CD4-positive, alpha-beta T cell treated with Interleukin-21 for 1 hour (primary cell): ENCODE data around the gene TMEM263.
A peak's percentile ranks its signal among the peaks of the same experiment; 100 is the strongest.
"Not testable (repeated sequence)": the region's sequence is repeated elsewhere in the genome, so short reads cannot be mapped to it uniquely, and the experiment has no call there.

Source experiments
- DNase-seq: peaks from one replicate; pipeline ENCODE4 v3.0.0-alpha.2; 2020

The TMEM263 gene

GRCh38 chr12:106955377-106956047 is at the start of gene TMEM263:
Gene TMEM263 (plus strand): TSS chr12:106955907. CDS start chr12:106967117, 11,210 bp downstream.
- peak; percentile 95 for DNase-seq

- DNase-seq: no peak
Observed at GRCh38 chr12:106906715-106907114, 49.0 kb upstream of the TMEM263 start.

GRCh38 chr12:106907411-106907810 is 48.3 kb upstream of the TMEM263 start:
- no peak for DNase-seq

DNA sequence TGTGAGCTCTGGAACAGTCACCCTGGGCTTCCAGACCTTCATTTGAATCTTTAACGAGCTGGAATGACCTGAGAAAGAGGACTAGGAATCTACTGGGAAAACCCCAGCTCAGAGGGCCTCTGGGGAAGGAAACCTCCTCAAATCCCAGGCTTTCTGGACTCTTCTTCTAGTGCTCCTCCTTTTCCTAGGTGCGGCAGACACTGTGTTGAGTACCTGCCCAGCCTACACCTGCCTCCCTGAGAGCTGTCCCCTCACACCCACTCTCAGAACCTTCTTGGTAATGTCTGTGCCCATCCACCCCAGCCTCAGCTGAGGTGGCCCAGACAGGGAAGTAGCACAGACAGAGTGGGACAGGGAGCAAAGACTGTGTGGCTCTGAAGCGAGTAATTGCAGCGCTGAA is 47.9 kb upstream of the TMEM263 start:
- DNase-seq: no peak

- no peak for DNase-seq
Observed at GRCh38 chr12:106908561-106908960, 47.1 kb upstream of the TMEM263 start.

- DNase-seq: peak; percentile 4
Observed at GRCh38 chr12:106910202-106910601, 45.5 kb upstream of the TMEM263 start.

GRCh38 chr12:106911581-106911980 is 44.1 kb upstream of the TMEM263 start:
- no peak for DNase-seq

DNA sequence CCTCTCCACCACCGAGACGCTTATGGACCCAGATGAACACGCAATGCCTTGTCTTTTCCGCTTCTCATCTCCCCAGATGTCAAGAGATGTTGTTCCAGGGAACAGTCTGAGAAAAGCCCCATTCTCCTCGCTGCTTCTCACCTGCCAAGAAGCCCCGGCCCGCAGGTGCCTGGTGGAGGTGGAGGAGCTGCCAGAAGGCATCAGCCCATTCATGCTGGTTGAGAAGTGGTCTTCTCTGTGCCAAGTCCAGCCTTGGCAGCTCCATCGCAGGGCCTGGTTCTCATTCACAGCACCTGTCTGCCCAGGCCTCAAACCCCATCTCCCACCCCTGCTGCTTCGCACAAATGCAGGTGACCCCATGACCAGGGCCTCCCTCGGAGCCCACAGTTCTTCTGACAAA is 42.3 kb upstream of the TMEM263 start:
- no peak for DNase-seq

DNA sequence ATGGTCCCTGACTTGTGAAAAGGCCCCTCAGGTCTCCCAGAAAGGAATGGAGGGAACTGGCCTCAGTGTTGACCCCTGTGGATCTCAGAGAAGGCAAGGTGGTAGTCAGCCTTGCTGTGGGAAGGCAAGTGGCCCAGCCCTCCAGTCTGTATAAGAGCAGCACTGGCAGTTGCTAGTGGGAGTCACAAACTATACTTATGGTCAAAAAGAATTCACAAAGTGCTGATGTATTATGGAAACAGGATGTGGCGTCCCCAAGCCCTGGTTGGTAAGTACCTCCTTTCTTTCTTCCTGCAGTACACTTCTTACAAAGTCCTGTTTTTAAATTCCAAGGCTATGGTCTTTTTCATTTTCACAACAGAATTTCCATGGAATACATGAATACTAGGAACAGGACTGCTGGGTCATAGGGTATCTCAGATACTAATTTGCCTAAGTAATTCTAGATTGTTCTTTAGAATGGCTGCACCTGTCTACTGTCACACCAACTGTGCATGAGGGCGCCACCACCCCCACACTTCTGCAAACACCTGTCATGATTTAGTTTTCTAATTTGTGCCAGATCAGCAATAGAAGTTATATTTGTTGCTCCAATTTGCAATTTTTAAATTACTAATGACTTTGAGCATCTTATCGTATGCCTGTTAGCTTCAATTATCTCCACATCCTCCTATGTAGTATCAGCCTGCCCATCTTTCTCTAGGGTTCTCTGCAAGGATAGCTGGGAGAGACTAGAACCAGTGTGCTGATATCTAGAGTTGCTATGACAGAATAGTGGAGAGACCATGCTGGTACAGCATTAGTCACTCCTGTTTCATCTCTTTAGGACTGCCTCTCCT is 40.7 kb upstream of the TMEM263 start:
- peak; percentile 10 for DNase-seq

DNA sequence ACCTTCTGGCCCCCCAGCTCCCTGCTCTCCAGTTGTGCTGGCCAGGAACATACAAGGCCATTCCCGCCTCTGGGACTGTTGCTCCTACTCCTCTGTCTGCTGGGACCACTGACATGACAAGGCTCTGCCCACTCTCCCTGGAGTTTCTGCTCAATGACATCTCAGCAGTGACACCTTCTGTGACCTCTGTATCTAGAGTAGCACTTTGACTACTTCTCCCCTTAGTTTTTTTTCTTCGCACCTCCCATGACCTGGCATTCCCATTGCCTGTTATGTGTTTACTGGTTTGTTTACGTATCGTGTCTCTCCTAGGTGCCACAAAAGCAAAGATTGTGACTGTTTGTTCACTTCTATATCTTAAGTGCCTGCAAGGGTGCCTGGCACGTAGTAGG is 40.1 kb upstream of the TMEM263 start:
- no peak for DNase-seq

GRCh38 chr12:106917503-106917902 is 38.2 kb upstream of the TMEM263 start:
- DNase-seq: no peak

- DNase-seq: no peak
Observed at GRCh38 chr12:106918746-106919145, 37.0 kb upstream of the TMEM263 start.

- DNase-seq: peak; percentile 58
Observed at GRCh38 chr12:106919910-106920544, 35.7 kb upstream of the TMEM263 start.

GRCh38 chr12:106921976-106922375 is 33.7 kb upstream of the TMEM263 start:
- DNase-seq: not testable (repeated sequence)

DNA sequence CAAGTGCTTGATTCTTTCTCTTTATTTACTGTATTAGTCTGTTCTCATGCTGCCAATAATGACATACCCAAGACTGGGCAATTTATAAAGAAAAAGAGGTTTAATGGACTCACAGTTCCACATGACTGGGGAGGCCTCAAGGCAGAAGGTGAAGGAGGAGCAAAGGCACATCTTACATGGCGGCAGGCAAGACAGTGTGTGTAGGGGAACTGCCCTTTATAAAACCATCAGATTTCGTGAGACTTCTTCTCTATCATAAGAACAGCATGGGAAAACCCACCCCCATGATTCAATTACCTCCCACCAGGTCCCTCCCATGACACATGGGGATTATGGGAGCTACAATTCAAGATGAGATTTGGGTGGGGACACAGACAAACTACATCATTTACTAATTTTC is 32.1 kb upstream of the TMEM263 start:
- not testable (repeated sequence) for DNase-seq

DNA sequence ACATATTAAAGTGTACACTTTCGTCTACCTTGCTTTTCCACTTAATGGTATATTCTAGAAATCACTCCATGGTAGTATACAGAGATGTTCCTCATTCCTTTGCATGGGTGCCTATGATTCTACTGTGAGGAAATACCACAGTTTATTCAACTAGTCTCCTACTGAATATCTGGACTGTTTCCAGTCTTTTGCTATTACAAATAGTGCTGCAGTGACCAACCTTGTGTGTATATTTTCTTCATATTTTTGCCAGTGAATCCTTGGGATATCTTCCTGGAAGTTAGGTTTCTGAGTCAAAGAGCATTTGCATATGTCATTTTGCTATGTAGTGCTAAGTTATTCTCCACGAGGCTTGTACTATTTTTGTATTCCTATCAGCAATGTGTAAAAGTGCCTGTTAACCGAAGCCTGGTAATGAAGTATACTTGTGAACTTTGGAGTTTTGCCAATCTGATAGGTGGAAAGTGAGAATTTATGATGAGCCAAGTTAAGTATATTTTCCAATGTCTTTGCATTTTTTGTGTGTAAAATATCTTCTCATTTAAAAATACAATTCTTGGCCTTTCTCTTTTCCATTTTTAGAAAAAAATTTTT is 31.3 kb upstream of the TMEM263 start:
- DNase-seq: no peak

DNA sequence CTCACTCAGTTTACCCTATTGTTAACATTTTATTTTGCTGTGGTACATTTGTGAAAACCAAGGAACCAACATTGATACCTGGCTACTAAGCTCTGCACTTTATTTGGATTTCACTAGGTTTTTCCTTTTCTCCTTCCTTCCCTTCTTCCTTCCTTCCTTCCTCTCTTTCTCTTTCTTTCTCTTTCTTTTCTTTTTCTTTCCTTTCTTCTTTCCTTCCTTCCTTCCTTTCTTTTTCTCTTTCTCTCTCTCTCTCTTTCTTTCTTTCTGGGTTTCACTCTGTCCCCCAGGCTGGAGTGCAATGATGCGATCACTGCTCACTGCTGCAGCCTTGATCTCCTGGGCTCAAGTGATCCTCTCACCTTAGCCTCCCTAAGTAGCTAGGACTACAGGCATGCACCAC is 29.1 kb upstream of the TMEM263 start:
- DNase-seq: no peak

DNA sequence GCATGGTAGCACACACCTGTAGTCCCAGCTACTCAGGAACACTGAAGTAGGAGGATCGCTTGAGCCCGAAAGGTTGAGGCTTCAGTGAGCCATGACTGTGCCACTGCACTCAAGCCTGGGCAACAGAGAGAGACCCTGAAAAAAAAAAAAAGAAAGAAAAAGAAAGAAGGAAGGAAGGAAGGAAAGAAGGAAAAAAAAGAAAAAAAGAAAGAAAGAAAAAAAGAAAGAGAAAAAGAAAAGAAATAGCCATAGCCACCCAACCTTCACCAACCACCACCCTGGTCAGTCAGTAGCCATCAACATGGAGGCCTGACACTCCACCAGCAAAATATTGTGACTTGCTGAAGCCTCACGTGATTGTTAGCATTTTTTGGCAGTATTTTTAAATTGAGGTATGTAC is 21.4 kb upstream of the TMEM263 start:
- DNase-seq: no peak

DNA sequence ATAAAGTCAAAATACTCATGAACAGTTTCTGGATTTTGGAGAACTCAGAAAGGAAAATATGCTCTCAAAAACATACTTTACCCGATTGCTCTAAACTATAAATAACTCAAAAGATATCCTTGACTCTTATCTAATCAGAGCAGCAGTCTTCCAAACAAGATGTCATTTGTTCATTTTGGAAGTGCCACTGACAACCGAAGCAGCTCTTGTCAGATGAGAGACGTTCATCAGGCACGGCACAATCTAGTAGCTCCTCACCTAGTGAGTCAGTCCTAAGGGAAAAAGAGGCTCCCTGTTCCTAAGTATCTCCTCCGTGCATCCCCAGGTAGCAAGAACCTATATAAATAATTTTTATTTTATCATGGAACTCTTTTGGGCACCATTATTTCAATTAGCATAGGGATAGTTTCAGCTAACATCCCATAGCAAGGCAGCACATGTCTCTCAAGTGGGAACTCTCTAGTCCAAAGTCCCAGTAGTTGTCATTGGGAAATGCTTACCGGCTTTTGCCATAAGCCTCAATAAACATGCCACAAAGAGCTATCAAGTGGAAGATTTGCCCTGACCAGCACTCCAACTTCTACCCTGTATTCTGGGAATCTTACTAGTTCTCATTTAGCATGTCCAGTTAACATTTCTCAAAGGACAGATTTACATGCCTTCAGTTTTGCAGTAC is 14.1 kb upstream of the TMEM263 start:
- DNase-seq: no peak

GRCh38 chr12:106942775-106943174 is 12.9 kb upstream of the TMEM263 start:
- no peak for DNase-seq

GRCh38 chr12:106945261-106945851 is 10.4 kb upstream of the TMEM263 start:
- DNase-seq: no peak

GRCh38 chr12:106947461-106947860 is 8.2 kb upstream of the TMEM263 start:
- no peak for DNase-seq
